SK-N-SH treated with all-trans-retinoic acid at 6 μM for 48 hours (cell line): ENCODE measurements around the gene PLEKHJ1.

Experiments used
- BACH2 ChIP-seq: fragments of 250-450 bp; sonication (Bioruptor Pico); IDR thresholded peaks from 2 replicates; pipeline ENCODE4 v1.9.0; 2021; ENCODE audit warnings: mild to moderate bottlenecking, borderline replicate concordance
- CSDC2 ChIP-seq: fragments of 250-450 bp; sonication (Bioruptor Pico); IDR thresholded peaks from 2 replicates; pipeline ENCODE4 v1.5.0; 2020; ENCODE audit warnings: mild to moderate bottlenecking, moderate library complexity
- ESRRG ChIP-seq: fragments of 250-450 bp; sonication (Bioruptor Pico); IDR thresholded peaks from 2 replicates; pipeline ENCODE4 v1.6.1; 2021; ENCODE audit warnings: mild to moderate bottlenecking
- OSR1 ChIP-seq: fragments of 250-450 bp; sonication (Bioruptor Pico); IDR thresholded peaks from 2 replicates; pipeline ENCODE4 v1.8.0; 2022; ENCODE audit warnings: moderate library complexity, mild to moderate bottlenecking, inconsistent platforms
- RARB ChIP-seq: fragments of 250-450 bp; sonication (Bioruptor Pico); IDR thresholded peaks from 2 replicates; pipeline ENCODE4 v1.8.0; 2021; ENCODE audit warnings: mild to moderate bottlenecking, moderate library complexity
- ZC3H10 ChIP-seq: fragments of 250-450 bp; sonication (Bioruptor Pico); IDR thresholded peaks from 2 replicates; pipeline ENCODE4 v1.5.1; 2021; ENCODE audit warnings: mild to moderate bottlenecking, moderate library complexity
- ZFP3 ChIP-seq: fragments of 250-450 bp; sonication (Bioruptor Pico); IDR thresholded peaks from 2 replicates; pipeline ENCODE4 v1.5.0; 2020; ENCODE audit warnings: mild to moderate bottlenecking, moderate library complexity
- ZNF565 ChIP-seq: fragments of 450-650 bp; formaldehyde crosslinking; conservative IDR thresholded peaks from 2 replicates; pipeline ENCODE4 v1.5.0; 2020; ENCODE audit warnings: low read depth, mild to moderate bottlenecking, moderate library complexity
- TF ChIP-seq, protein P1 (sequence below): fragments of 250-450 bp; sonication (Bioruptor Pico); IDR thresholded peaks from 2 replicates; pipeline ENCODE4 v1.5.1; 2020; ENCODE audit warnings: low read depth, mild to moderate bottlenecking, moderate library complexity
- TF ChIP-seq, protein P2 (sequence below): fragments of 250-450 bp; sonication (Bioruptor Pico); IDR thresholded peaks from 2 replicates; pipeline ENCODE4 v1.8.0; 2020; ENCODE audit warnings: mild to moderate bottlenecking, moderate library complexity, borderline replicate concordance
- TF ChIP-seq, protein P3 (sequence below): fragments of 250-450 bp; sonication (Bioruptor Pico); IDR thresholded peaks from 2 replicates; pipeline ENCODE4 v1.5.1; 2021; ENCODE audit warnings: mild to moderate bottlenecking, moderate library complexity

DNA sequence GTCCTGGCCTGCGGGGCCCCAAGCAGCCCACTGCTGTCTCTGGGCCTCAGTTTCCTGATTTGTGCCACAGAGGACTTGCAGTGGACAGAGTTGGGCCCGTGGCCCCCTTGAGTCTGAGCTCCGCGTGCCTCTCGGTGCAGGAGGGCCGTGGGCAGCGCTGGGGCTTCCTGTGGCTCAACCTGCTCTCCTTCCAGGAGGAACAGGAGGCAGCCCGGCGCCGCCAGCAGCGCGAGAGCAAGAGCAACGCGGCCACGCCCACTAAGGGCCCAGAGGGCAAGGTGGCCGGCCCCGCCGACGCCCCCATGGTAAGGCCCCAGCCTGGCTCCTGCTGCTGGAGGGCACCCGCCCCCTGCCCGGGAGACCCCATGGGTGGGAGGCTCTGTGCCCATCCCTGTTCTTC is 25.9 kb downstream of the PLEKHJ1 start:
- no peak for TF ChIP-seq ZNF565 (CRISPR knock-in tag)
- TF ChIP-seq, protein P1, sequence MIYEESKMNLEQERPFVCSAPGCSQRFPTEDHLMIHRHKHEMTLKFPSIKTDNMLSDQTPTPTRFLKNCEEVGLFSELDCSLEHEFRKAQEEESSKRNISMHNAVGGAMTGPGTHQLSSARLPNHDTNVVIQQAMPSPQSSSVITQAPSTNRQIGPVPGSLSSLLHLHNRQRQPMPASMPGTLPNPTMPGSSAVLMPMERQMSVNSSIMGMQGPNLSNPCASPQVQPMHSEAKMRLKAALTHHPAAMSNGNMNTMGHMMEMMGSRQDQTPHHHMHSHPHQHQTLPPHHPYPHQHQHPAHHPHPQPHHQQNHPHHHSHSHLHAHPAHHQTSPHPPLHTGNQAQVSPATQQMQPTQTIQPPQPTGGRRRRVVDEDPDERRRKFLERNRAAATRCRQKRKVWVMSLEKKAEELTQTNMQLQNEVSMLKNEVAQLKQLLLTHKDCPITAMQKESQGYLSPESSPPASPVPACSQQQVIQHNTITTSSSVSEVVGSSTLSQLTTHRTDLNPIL (CRISPR knock-in tag): no peak
- TF ChIP-seq, protein P2, sequence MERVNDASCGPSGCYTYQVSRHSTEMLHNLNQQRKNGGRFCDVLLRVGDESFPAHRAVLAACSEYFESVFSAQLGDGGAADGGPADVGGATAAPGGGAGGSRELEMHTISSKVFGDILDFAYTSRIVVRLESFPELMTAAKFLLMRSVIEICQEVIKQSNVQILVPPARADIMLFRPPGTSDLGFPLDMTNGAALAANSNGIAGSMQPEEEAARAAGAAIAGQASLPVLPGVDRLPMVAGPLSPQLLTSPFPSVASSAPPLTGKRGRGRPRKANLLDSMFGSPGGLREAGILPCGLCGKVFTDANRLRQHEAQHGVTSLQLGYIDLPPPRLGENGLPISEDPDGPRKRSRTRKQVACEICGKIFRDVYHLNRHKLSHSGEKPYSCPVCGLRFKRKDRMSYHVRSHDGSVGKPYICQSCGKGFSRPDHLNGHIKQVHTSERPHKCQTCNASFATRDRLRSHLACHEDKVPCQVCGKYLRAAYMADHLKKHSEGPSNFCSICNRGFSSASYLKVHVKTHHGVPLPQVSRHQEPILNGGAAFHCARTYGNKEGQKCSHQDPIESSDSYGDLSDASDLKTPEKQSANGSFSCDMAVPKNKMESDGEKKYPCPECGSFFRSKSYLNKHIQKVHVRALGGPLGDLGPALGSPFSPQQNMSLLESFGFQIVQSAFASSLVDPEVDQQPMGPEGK (CRISPR knock-in tag): no peak
- no peak for TF ChIP-seq CSDC2 (CRISPR knock-in tag)
- no peak for TF ChIP-seq RARB (CRISPR knock-in tag)
- no peak for TF ChIP-seq ESRRG (CRISPR knock-in tag)
- TF ChIP-seq BACH2 (CRISPR knock-in tag): no peak
- TF ChIP-seq, protein P3, sequence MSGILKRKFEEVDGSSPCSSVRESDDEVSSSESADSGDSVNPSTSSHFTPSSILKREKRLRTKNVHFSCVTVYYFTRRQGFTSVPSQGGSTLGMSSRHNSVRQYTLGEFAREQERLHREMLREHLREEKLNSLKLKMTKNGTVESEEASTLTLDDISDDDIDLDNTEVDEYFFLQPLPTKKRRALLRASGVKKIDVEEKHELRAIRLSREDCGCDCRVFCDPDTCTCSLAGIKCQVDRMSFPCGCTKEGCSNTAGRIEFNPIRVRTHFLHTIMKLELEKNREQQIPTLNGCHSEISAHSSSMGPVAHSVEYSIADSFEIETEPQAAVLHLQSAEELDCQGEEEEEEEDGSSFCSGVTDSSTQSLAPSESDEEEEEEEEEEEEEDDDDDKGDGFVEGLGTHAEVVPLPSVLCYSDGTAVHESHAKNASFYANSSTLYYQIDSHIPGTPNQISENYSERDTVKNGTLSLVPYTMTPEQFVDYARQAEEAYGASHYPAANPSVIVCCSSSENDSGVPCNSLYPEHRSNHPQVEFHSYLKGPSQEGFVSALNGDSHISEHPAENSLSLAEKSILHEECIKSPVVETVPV (CRISPR knock-in tag): no peak
- TF ChIP-seq OSR1 (CRISPR knock-in tag): no peak
- TF ChIP-seq ZC3H10 (CRISPR knock-in tag): no peak
- no peak for TF ChIP-seq ZFP3 (CRISPR knock-in tag)
